Measurements from ENCODE around the gene GANAB. TPM values are rescaled to one million over a fixed set of nuclear protein-coding genes. Genes with fewer than 3 reads are reported as not detected.

GANAB gene
- total and polyA plus RNA-seq, 2 experiments from 2014 or later: 82.3 to 272 TPM

DNA sequence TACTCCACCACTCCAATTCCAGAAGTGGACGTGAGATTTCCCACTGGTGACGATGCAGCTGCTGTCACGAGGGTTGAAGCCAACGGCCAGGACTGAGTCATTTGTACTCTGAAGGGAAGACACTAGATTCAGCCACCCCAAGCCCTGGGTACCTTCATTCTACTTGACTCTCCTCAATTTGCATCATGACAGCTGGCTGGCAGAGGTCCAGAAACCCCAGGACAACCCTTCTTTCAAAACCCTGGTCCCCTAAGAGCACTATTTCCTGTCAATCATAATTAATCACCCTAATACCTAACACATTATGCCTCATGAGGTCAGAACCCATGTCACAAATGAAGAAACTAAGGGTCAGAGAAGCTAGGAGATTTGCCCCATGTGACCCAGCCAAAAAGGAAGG is 38.7 kb downstream of the GANAB start:
- peaks cover 38% of the 10 kb centered on the region for H3K27me3 Mint-ChIP-seq (ENCODE audit: insufficient read depth, low read depth, poor library complexity)
- Histone ChIP-seq H3K9me2 (ENCODE audit: insufficient read depth) (no peaks in the 10 kb centered on the region), H3K4me1 (ENCODE audit: insufficient read depth) (peaks cover 16% of the 10 kb centered on the region; the same call in 1 of the 2 replicates), H3K4me2 (no peak overlapping the region), H4K20me1 (replicated peaks; ENCODE audit: insufficient read depth) (0 out of 2 replicates have a peak, but pooled peaks cover 6% of the 10 kb centered on the region), H3K4me3 (no peak overlapping the region), H3K27me3 (ENCODE audit: insufficient read depth) (peaks cover 34% of the 10 kb centered on the region), H3K27ac (ENCODE audit: low read depth) (peak overlapping the region; percentile 7; the same call in 1 of the 2 replicates), H2AFZ (no peak overlapping the region), H3K79me2 (replicated peaks; ENCODE audit: insufficient read depth) (no peaks in the 10 kb centered on the region), H3F3A (replicated peaks; ENCODE audit: low read depth) (peaks cover 25% of the 10 kb centered on the region), H3K36me3 (ENCODE audit: insufficient read depth) (no peaks in the 10 kb centered on the region)
- H3K4me3 Mint-ChIP-seq: no peak overlapping the region
- DNase-seq (ENCODE audit: low spot score): no peak
- H3K9me3 Mint-ChIP-seq: peaks cover 4% of the 10 kb centered on the region; the same call in 2 of the 3 replicates
- H3K36me3 Mint-ChIP-seq (ENCODE audit: low read depth): peaks cover 11% of the 10 kb centered on the region; the same call in 2 of the 3 replicates
- TF ChIP-seq, protein P1, sequence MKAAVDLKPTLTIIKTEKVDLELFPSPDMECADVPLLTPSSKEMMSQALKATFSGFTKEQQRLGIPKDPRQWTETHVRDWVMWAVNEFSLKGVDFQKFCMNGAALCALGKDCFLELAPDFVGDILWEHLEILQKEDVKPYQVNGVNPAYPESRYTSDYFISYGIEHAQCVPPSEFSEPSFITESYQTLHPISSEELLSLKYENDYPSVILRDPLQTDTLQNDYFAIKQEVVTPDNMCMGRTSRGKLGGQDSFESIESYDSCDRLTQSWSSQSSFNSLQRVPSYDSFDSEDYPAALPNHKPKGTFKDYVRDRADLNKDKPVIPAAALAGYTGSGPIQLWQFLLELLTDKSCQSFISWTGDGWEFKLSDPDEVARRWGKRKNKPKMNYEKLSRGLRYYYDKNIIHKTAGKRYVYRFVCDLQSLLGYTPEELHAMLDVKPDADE (IDR thresholded peaks at IDR 0.05): no peak
- TF ChIP-seq, protein P2, sequence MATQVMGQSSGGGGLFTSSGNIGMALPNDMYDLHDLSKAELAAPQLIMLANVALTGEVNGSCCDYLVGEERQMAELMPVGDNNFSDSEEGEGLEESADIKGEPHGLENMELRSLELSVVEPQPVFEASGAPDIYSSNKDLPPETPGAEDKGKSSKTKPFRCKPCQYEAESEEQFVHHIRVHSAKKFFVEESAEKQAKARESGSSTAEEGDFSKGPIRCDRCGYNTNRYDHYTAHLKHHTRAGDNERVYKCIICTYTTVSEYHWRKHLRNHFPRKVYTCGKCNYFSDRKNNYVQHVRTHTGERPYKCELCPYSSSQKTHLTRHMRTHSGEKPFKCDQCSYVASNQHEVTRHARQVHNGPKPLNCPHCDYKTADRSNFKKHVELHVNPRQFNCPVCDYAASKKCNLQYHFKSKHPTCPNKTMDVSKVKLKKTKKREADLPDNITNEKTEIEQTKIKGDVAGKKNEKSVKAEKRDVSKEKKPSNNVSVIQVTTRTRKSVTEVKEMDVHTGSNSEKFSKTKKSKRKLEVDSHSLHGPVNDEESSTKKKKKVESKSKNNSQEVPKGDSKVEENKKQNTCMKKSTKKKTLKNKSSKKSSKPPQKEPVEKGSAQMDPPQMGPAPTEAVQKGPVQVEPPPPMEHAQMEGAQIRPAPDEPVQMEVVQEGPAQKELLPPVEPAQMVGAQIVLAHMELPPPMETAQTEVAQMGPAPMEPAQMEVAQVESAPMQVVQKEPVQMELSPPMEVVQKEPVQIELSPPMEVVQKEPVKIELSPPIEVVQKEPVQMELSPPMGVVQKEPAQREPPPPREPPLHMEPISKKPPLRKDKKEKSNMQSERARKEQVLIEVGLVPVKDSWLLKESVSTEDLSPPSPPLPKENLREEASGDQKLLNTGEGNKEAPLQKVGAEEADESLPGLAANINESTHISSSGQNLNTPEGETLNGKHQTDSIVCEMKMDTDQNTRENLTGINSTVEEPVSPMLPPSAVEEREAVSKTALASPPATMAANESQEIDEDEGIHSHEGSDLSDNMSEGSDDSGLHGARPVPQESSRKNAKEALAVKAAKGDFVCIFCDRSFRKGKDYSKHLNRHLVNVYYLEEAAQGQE (IDR thresholded peaks at IDR 0.05; ENCODE audit: unreplicated experiment): no peak
- TF ChIP-seq, protein P3, sequence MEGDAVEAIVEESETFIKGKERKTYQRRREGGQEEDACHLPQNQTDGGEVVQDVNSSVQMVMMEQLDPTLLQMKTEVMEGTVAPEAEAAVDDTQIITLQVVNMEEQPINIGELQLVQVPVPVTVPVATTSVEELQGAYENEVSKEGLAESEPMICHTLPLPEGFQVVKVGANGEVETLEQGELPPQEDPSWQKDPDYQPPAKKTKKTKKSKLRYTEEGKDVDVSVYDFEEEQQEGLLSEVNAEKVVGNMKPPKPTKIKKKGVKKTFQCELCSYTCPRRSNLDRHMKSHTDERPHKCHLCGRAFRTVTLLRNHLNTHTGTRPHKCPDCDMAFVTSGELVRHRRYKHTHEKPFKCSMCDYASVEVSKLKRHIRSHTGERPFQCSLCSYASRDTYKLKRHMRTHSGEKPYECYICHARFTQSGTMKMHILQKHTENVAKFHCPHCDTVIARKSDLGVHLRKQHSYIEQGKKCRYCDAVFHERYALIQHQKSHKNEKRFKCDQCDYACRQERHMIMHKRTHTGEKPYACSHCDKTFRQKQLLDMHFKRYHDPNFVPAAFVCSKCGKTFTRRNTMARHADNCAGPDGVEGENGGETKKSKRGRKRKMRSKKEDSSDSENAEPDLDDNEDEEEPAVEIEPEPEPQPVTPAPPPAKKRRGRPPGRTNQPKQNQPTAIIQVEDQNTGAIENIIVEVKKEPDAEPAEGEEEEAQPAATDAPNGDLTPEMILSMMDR (conservative IDR thresholded peaks at IDR 0.05; ENCODE audit: low read depth in 2 of 2): no peak
- TF ChIP-seq JUNB (IDR thresholded peaks at IDR 0.05; ENCODE audit: unreplicated experiment): no peak
- no peak for TF ChIP-seq ZNF114 (CRISPR knock-in tag; IDR thresholded peaks at IDR 0.05)
- TF ChIP-seq EZH2phosphoT487 (IDR thresholded peaks at IDR 0.05; ENCODE audit: unreplicated experiment): no peak
- TF ChIP-seq EZH2 (IDR thresholded peaks at IDR 0.05; ENCODE audit: low read depth, unreplicated experiment): no peak
- TF ChIP-seq, protein P4, sequence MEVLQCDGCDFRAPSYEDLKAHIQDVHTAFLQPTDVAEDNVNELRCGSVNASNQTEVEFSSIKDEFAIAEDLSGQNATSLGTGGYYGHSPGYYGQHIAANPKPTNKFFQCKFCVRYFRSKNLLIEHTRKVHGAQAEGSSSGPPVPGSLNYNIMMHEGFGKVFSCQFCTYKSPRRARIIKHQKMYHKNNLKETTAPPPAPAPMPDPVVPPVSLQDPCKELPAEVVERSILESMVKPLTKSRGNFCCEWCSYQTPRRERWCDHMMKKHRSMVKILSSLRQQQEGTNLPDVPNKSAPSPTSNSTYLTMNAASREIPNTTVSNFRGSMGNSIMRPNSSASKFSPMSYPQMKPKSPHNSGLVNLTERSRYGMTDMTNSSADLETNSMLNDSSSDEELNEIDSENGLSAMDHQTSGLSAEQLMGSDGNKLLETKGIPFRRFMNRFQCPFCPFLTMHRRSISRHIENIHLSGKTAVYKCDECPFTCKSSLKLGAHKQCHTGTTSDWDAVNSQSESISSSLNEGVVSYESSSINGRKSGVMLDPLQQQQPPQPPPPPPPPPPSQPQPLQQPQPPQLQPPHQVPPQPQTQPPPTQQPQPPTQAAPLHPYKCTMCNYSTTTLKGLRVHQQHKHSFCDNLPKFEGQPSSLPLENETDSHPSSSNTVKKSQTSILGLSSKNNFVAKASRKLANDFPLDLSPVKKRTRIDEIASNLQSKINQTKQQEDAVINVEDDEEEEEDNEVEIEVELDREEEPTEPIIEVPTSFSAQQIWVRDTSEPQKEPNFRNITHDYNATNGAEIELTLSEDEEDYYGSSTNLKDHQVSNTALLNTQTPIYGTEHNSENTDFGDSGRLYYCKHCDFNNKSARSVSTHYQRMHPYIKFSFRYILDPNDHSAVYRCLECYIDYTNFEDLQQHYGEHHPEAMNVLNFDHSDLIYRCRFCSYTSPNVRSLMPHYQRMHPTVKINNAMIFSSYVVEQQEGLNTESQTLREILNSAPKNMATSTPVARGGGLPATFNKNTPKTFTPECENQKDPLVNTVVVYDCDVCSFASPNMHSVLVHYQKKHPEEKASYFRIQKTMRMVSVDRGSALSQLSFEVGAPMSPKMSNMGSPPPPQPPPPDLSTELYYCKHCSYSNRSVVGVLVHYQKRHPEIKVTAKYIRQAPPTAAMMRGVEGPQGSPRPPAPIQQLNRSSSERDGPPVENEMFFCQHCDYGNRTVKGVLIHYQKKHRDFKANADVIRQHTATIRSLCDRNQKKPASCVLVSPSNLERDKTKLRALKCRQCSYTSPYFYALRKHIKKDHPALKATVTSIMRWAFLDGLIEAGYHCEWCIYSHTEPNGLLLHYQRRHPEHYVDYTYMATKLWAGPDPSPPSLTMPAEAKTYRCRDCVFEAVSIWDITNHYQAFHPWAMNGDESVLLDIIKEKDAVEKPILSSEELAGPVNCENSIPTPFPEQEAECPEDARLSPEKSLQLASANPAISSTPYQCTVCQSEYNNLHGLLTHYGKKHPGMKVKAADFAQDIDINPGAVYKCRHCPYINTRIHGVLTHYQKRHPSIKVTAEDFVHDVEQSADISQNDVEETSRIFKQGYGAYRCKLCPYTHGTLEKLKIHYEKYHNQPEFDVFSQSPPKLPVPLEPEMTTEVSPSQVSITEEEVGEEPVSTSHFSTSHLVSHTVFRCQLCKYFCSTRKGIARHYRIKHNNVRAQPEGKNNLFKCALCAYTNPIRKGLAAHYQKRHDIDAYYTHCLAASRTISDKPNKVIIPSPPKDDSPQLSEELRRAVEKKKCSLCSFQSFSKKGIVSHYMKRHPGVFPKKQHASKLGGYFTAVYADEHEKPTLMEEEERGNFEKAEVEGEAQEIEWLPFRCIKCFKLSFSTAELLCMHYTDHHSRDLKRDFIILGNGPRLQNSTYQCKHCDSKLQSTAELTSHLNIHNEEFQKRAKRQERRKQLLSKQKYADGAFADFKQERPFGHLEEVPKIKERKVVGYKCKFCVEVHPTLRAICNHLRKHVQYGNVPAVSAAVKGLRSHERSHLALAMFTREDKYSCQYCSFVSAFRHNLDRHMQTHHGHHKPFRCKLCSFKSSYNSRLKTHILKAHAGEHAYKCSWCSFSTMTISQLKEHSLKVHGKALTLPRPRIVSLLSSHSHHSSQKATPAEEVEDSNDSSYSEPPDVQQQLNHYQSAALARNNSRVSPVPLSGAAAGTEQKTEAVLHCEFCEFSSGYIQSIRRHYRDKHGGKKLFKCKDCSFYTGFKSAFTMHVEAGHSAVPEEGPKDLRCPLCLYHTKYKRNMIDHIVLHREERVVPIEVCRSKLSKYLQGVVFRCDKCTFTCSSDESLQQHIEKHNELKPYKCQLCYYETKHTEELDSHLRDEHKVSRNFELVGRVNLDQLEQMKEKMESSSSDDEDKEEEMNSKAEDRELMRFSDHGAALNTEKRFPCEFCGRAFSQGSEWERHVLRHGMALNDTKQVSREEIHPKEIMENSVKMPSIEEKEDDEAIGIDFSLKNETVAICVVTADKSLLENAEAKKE (CRISPR knock-in tag; IDR thresholded peaks at IDR 0.05): no peak
- TF ChIP-seq CREB1 (CRISPR knock-in tag; IDR thresholded peaks at IDR 0.05; ENCODE audit: low read depth): no peak
- no peak for TF ChIP-seq STAT1 (IDR thresholded peaks at IDR 0.05; ENCODE audit: unreplicated experiment)
- no peak for TF ChIP-seq NANOG (IDR thresholded peaks at IDR 0.05; ENCODE audit: borderline replicate concordance)
- no peak for TF ChIP-seq POLR2AphosphoS5 (IDR thresholded peaks at IDR 0.05; ENCODE audit: low read depth)
- no peak for TF ChIP-seq ZNF331 (CRISPR knock-in tag; IDR thresholded peaks at IDR 0.05; ENCODE audit: low read depth)
- no peak overlapping the region for H3K27ac Mint-ChIP-seq
- H3K4me1 Mint-ChIP-seq: peaks cover 62% of the 10 kb centered on the region
- no peak for ATAC-seq

Data from GM23338 (cell line).